Smooth muscle cell (in vitro differentiated cells): ENCODE data around the gene PRKAR1B. TPM values are rescaled to one million over a fixed set of nuclear protein-coding genes. Genes with fewer than 3 reads are reported as not detected.

ENCODE experiments used
- DNase-seq: peaks from one replicate; lab custom pipeline; 2025; ENCODE audit not compliant: unreplicated experiment; lab: John Stamatoyannopoulos, UW
- H2AFZ ChIP-seq: fragments of 200-600 bp; sonication (generic); 2 replicates; pipeline ENCODE4 v1.6.0; 2016; ENCODE audit warnings: antibody characterized with exemption, low read depth, mild to moderate bottlenecking
- H3F3A ChIP-seq: fragments of 200-600 bp; sonication (generic); 2 replicates; pipeline ENCODE4 v1.6.0; 2017; ENCODE audit warnings: antibody characterized with exemption, low read depth
- H3K27ac ChIP-seq: fragments of 200-600 bp; sonication (generic); 2 replicates; pipeline ENCODE4 v1.5.1; 2016; ENCODE audit warnings: low read depth, mild to moderate bottlenecking
- H3K27me3 ChIP-seq: fragments of 200-600 bp; sonication (generic); 2 replicates; pipeline ENCODE4 v1.6.1; 2016; ENCODE audit warnings: low read depth, mild to moderate bottlenecking
- H3K36me3 ChIP-seq: fragments of 200-600 bp; sonication (generic); 2 replicates; pipeline ENCODE4 v1.5.1; 2016; ENCODE audit warnings: low read depth
- H3K4me1 ChIP-seq: fragments of 200-600 bp; sonication (generic); 2 replicates; pipeline ENCODE4 v1.5.1; 2016; ENCODE audit warnings: low read depth
- H3K4me2 ChIP-seq: fragments of 200-600 bp; sonication (generic); 2 replicates; pipeline ENCODE4 v1.6.0; 2016; ENCODE audit warnings: mild to moderate bottlenecking
- H3K4me3 ChIP-seq: fragments of 200-600 bp; sonication (generic); 2 replicates; pipeline ENCODE4 v1.5.1; 2016; ENCODE audit warnings: mild to moderate bottlenecking
- H3K79me2 ChIP-seq: fragments of 200-600 bp; sonication (generic); 2 replicates; pipeline ENCODE4 v1.6.0; 2016; ENCODE audit warnings: low read depth, mild to moderate bottlenecking
- H3K9ac ChIP-seq: fragments of 200-600 bp; sonication (generic); 2 replicates; pipeline ENCODE4 v1.6.0; 2016; ENCODE audit warnings: low read depth
- H3K9me3 ChIP-seq: fragments of 200-600 bp; sonication (generic); replicated peaks from 2 replicates; pipeline ENCODE4 v1.5.1; 2016; ENCODE audit warnings: low read depth
- H4K20me1 ChIP-seq: fragments of 200-600 bp; sonication (generic); 2 replicates; pipeline ENCODE4 v1.6.0; 2016; ENCODE audit warnings: low read depth
- WGBS: methylation state at CpG from one replicate; pipeline ENCODE4 v1.1.7; 2016; ENCODE audit warnings: low lambda C conversion rate; 5-methylcytosine and 5-hydroxymethylcytosine counted together
- polyA plus RNA-seq: library from polyadenylated mRNA; unstranded; fragments of >200 nt; fragmentation: Nextera tagmentation; extraction: Ambion mirVana; gene quantifications from 2 replicates; pipeline ENCODE4 v1.2.1, GENCODE V29; 2016
- total RNA-seq: library from RNA; depleted of rRNA; stranded (reverse); fragments of >200 nt; gene quantifications from 2 replicates; pipeline ENCODE4 v1.2.3, GENCODE V29; 2014
- TF ChIP-seq, protein P1 (sequence below): fragments of 200-600 bp; sonication (generic); IDR thresholded peaks from 2 replicates; pipeline ENCODE4 v1.5.1; 2017; ENCODE audit warnings: borderline replicate concordance, mild to moderate bottlenecking, antibody characterized with exemption; ENCODE audit not compliant: insufficient read depth, poor library complexity, severe bottlenecking

Gene PRKAR1B
- total and polyA plus RNA-seq, 2 experiments from 2014 or later, result 5.3 to 10.1 TPM

DNA sequence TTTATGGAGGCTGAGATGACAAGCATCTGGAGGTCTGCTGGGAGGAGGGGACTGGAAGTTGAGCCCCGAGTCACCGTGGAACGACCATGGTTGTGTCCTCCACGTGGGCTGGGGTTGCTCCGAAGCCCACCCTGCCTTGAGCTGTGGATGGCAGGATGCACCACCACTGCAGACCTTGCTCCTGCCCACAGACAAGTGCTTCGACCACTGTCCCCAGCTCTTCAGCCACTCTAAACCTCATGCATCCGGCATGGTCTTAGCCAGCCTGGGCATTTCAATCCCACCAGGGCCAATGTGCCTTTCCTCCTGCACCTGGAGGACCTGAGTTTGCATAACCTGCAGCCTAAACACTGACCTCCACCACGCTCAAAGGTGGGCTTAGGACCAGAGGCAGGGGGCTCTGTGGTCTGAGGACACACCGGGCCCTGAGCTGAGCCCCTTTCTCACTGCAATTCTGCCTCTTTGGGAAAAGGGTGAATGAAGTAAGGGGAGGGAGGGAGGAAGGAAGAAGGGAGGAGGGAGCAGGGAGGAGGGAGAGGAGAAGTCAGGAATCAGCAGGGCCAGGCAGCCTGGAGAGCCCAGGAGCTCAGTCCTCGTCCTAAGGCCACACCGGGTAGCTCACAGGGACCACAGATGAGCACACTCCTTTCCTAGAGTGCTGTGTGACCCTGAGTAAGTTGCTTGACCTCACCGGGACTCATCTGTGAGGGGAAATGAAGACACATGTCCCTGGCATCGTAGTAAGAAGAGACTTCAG lies 45.4 kb downstream of the PRKAR1B start:
- Histone ChIP-seq H3K27ac (no peak overlapping the region), H3K79me2 (no peaks in the 10 kb centered on the region), H3K9ac (no peak overlapping the region), H2AFZ (no peak overlapping the region), H3K4me3 (no peak overlapping the region), H3K36me3 (no peaks in the 10 kb centered on the region), H3K4me2 (no peak overlapping the region), H4K20me1 (no peaks in the 10 kb centered on the region), H3K9me3 (peaks cover 10% of the 10 kb centered on the region), H3K4me1 (no peaks in the 10 kb centered on the region), H3F3A (no peaks in the 10 kb centered on the region), H3K27me3 (no peaks in the 10 kb centered on the region)
- WGBS, result 98% methylated on average over 13 of the region's 13 CpGs
- DNase-seq, result no peak
- TF ChIP-seq, protein P1, sequence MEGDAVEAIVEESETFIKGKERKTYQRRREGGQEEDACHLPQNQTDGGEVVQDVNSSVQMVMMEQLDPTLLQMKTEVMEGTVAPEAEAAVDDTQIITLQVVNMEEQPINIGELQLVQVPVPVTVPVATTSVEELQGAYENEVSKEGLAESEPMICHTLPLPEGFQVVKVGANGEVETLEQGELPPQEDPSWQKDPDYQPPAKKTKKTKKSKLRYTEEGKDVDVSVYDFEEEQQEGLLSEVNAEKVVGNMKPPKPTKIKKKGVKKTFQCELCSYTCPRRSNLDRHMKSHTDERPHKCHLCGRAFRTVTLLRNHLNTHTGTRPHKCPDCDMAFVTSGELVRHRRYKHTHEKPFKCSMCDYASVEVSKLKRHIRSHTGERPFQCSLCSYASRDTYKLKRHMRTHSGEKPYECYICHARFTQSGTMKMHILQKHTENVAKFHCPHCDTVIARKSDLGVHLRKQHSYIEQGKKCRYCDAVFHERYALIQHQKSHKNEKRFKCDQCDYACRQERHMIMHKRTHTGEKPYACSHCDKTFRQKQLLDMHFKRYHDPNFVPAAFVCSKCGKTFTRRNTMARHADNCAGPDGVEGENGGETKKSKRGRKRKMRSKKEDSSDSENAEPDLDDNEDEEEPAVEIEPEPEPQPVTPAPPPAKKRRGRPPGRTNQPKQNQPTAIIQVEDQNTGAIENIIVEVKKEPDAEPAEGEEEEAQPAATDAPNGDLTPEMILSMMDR, result no peak

GRCh38 chr7:680411-681127 lies 46.5 kb downstream of the PRKAR1B start:
- Histone ChIP-seq H3K79me2 (no peaks in the 10 kb centered on the region), H4K20me1 (no peaks in the 10 kb centered on the region), H2AFZ (no peak overlapping the region), H3K9me3 (peaks cover 3% of the 10 kb centered on the region), H3K36me3 (no peaks in the 10 kb centered on the region), H3K4me3 (no peak overlapping the region), H3K4me1 (no peaks in the 10 kb centered on the region), H3K9ac (no peak overlapping the region), H3K27ac (no peak overlapping the region), H3K27me3 (no peaks in the 10 kb centered on the region), H3F3A (no peaks in the 10 kb centered on the region), H3K4me2 (no peak overlapping the region)
- TF ChIP-seq, protein P1, result no peak
- DNase-seq, result no peak
- WGBS, result 99% methylated on average over 24 of the region's 25 CpGs

GRCh38 chr7:676972-677385 lies 50.1 kb downstream of the PRKAR1B start:
- no peaks in the 10 kb centered on the region for H3K4me1 ChIP-seq
- H3K9me3 ChIP-seq, result no peaks in the 10 kb centered on the region
- no peak for DNase-seq
- H3F3A ChIP-seq, result no peaks in the 10 kb centered on the region
- H4K20me1 ChIP-seq, result no peaks in the 10 kb centered on the region
- H3K36me3 ChIP-seq, result no peaks in the 10 kb centered on the region
- no peak overlapping the region for H3K27ac ChIP-seq
- H2AFZ ChIP-seq, result no peak overlapping the region
- no peaks in the 10 kb centered on the region for H3K79me2 ChIP-seq
- no peak overlapping the region for H3K9ac ChIP-seq
- H3K4me3 ChIP-seq, result no peak overlapping the region
- no peaks in the 10 kb centered on the region for H3K27me3 ChIP-seq
- WGBS, result 96% methylated on average over 23 of the region's 23 CpGs
- TF ChIP-seq, protein P1, result no peak
- H3K4me2 ChIP-seq, result no peak overlapping the region
